RPMI7951 (cell line): Measurements from ENCODE around the gene NADSYN1. TPM values are rescaled to one million over a fixed set of nuclear protein-coding genes. Genes with fewer than 3 reads are reported as not detected.
"Not testable (repeated sequence)": the region's sequence is repeated elsewhere in the genome, so short reads cannot be mapped to it uniquely, and the experiment has no call there.

Experiments used
- DNase-seq: peaks from one replicate; pipeline ENCODE4 v3.0.0-alpha.2; 2012; ENCODE audit warnings: low read depth
- total RNA-seq: library from RNA; depleted of rRNA; stranded (reverse); fragments of >200 nt; shearing (Covaris generic); gene quantifications from 2 replicates; pipeline ENCODE4 v1.2.3, GENCODE V29; 2014; rRNA removed

Gene NADSYN1
- total RNA-seq: 29.0 and 36.9 TPM in 2 replicates

DNA sequence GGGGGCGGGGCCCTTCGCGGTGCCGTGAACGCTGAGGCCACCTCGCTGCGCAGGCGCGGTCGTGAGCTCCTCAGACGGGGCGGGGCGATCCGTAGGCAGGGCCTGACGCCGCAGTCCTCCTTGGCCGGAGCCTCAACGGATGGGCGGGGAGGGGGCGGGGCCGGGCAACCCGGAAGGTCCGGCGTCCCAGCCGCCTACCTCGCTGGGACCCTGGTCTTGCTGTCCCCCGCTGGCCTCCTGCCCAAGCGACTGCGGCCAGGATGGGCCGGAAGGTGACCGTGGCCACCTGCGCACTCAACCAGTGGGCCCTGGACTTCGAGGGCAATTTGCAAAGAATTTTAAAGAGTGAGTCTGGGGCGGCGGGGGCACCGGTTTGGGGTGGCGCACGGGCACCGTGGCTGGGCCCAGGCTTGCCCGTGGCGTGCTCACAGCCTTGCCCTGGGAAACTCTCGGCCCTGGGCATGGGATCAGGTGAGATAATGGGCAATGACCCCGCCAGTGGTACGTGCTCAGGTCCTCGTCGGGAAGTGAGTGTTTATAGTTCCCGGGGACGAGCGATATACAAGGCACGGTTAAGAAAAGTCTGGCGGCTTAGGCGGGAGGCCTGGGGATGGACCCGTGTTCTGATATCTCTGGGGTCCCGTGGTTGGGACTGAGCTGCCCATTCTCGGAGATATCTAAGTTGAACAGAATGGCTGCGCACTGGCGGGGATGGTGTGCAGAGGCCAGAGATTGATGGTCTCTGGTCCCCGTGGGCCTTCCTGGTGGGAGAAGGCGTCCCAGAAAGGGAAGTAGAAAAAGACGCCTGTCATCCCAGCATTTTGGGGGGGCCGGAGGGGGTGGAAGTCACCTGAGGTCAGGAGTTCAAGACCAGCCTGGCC, at the start of gene NADSYN1:
Gene NADSYN1 (plus strand): TSS at position 167 of the 881 bp plus-strand sequence. CDS start 94 bp downstream, at position 261.
- peak; percentile 89 for DNase-seq

DNA sequence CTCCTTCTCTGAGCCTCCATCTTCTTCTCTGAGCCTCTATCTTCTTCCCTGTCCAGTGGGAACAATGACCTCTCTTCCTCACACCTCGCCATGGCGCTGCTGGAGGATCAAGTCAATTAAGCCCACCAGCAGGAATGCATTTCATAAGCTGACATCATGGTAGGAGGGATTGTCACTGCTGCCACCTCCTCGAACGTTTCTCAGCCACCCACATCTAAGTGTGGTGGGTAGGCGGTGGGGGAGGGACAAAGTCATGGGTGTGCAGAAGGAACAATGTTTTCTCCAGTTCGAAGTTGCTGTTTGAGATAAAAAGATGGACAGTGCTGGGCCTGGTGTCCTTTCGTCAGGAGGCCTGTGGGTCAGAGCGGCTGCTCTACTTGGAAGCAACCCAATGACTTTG, 48.8 kb upstream of the NADSYN1 start:
- no peak for DNase-seq

DNA sequence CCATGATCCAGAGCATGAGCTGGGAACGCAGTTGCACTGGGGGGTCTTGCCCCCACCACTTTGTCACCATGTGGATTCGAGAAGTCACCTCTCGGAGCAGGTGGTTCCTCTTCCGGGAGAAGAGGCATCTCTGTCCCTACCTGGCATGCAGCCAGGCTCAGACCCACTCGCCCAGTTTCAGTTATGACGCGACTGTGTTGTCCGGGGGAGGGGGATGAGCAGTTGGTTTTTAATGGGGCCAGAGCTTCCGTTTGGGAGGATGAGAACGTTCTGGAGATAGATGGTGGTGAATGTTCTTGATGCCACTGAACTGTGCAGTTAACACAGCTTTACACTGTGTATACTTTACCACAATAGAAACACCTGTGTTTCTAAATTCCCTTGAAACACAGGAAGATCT, 46.3 kb upstream of the NADSYN1 start:
- no peak for DNase-seq

GRCh38 chr11:71407356-71407755, 45.6 kb upstream of the NADSYN1 start:
- DNase-seq: no peak

GRCh38 chr11:71408826-71409225, 44.2 kb upstream of the NADSYN1 start:
- no peak for DNase-seq

DNA sequence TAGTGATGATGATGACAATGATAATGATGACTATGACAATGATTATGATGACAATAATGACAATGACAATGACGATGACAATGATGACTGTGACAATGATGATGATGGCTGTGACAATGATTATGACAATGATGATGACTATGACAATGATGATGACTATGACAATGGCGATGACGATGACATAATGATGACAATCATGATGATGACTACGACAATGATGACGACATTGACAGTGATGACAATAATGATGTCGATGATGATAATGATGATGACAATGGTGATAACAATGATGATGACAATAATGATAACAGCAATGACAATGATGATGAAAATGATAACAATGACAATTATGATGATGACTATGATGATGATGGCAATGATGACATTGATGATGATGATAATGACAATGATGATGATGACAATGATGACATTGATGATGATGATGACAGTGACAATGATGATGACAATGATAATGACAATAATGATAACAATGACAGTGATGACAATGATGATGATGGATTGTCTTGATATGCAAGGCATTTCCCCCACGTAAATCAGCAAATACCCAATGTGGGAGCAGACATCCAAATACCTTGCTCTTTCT, 42.5 kb upstream of the NADSYN1 start:
- DNase-seq: no peak

DNA sequence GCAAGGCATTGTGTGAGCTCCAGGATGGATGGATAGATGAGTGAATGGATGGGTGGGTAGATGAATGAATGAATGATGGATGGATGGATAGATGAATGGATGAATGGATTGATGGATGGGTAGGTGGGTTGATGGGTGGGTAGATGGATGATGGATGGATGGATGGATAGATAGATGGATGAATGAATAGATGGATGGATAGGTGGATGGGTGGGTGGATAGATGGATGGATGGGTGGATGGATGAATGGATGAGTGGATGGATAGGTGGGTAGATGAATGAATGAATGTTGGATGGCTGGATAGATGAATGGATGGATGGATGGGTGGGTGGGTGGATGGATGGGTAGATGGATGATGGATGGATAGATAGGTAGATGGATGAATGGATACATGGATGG, 38.4 kb upstream of the NADSYN1 start:
- DNase-seq: no peak

GRCh38 chr11:71418643-71419042, 34.4 kb upstream of the NADSYN1 start:
- DNase-seq: no peak

DNA sequence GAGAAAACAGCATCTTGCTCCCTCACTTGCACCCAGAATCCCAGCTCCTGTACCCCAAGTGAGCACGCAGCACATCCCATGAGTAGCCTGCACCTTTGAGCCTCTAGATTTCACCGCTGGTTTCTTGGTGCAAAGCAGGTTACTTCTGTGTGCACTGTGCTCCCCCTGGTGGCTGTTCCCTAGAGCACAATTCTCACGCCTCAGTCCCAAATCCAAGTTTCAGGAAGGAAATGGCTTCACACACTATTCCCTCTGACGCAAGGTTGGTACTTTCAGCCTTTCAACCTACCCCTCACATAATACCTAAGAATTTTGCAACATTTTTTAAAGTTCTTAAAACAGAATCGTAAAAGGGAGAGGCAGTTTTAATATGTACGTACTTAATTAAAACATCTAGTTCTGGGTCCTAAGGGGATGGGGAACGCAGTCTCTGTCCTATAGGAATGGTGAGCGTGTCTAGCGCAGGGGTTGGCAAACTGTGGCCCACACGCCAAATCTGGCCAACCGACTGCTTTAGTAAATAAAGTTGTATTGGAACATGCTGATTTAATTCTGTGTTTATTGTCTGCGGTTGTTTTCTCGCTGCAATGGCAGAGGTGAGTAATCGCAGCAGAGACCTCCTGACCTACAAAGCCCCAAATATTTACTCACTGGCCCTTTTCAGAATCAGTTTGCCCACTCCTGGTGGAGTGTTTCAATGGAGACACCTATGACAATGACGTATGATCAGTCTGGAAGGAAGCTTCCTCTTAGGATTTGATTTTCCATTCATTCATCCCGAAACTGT, 32.4 kb upstream of the NADSYN1 start:
- peak; percentile 31 for DNase-seq

GRCh38 chr11:71421392-71421950, 31.5 kb upstream of the NADSYN1 start:
- DNase-seq: no peak

DNA sequence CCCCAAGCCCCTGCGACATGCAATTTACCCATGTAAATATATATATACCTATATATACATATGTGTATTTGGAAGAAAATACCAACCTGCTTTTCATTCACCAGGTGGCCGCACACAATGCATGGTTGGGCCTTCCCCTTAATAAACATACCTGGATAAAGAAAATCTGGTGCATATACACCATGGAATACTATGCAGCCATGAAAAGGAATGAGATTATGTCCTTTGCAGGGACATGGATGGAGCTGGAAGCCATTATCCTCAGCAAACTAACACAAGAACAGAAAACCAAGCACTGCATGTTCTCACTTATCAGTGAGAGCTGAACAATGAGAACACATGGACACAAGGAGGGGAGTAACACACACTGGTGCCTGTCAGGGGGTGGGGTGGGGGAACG, 30.7 kb upstream of the NADSYN1 start:
- not testable (repeated sequence) for DNase-seq

DNA sequence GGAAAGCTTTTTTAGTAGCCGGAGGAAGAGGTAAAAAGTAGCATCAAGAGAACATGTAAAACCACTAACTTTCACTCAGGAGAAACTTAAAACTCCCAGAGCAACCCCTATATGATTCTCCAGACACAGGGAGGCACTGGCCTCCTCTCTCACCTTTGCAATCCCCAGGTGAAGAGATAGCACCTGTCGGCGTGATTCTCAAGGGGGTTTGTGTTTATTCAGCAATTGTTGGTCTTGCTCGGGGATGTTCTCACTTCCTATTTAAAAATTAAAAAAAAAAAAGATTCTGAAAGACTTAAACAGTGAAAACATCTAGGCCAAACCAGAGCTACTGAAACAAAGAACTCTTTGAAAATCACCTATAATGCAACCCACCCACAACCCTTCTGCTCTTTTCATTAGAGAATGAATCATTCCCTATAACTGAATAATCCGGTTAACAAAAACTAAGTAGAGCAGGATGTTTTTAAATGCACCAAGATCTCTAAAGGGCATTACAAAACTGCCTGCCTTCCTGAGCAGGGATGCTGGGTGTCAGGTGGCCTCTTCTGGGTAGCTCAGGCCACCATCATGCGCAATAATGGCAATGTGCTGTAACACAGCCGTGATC, 29.7 kb upstream of the NADSYN1 start:
- no peak for DNase-seq

GRCh38 chr11:71425409-71425808, 27.6 kb upstream of the NADSYN1 start:
- no peak for DNase-seq

DNA sequence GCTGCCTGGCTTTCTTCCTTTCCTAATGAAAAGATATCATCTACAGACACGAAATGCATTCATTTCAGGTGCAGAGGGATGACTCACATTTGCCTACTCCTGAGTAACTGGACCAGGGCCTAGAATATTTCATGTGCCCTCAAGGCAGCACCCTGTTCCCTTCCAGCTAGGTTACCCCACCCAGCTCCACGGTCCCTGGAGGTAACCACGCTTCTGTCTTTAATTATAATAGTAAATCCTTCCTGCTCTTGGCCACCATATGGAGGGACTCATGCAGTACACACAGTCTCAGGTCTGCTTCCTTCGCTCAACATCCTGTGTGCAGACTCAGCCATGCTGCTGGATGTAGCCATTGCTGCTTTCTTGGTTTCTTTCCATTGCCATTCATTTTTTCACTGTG, 27.1 kb upstream of the NADSYN1 start:
- DNase-seq: peak; percentile 15

DNA sequence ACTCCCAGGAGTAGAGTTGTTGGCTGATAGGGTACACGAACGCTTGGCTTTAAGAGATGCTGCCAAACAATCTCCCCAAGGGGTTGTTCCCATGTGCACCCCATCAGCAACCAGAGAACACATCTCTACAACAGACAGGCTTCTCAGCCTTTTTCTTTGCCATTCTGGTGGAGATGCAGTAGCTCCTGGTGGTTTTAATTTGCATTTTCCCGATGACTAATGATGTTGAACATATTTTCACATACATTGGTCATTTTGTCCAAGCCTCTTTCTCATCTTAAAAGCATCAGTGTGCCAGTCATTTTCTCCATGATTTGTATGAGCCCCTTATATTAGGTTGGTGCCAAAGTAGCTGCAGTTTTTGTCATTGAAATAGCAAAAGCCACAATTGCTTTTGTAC, 26.6 kb upstream of the NADSYN1 start:
- peak; percentile 9 for DNase-seq

GRCh38 chr11:71428861-71429435, 24.1 kb upstream of the NADSYN1 start:
- no peak for DNase-seq

GRCh38 chr11:71429701-71430100, 23.3 kb upstream of the NADSYN1 start:
- DNase-seq: no peak

DNA sequence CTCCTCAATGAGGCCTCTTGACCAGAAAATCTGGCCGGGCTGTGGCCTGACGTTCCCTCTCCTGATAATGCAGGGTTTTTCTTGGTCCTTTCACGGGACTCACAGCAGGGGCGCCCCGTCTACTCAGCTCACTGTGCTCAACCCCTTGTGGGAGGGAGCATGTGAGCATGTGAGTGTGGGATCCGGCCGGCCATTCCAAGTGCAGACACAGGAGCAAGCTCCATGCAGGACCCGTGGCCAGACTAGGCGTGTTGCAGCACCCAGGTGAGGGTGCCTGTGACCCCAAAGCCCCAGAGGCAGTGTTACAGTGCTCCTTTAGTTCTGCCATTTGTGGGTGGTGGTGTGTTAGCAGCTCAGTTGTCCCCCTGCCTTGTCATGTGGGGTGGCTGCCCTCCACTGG, 22.8 kb upstream of the NADSYN1 start:
- DNase-seq: no peak

DNA sequence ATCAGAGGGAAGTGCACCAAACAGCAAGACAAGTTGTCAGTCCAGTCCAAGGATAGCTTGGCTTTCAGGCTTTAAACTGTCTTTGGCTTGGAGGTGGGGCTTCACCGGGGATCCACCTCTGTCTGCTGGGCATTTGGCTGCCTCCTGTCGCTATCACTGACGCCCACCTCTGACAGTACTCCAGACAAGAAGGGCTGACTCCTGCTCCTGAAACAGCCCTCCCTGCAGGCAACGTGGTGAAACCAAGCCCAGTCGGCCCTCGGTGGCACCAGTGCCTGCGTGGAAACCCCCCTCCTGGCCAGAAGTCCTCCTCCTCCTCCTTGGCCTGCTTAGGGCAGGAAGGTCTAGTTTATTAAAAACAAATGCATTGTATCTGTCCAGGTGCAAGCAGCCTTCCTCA, 21.7 kb upstream of the NADSYN1 start:
- DNase-seq: no peak

GRCh38 chr11:71432761-71433647, 20.0 kb upstream of the NADSYN1 start:
- no peak for DNase-seq
